PC-3 (cell line): ENCODE data around the gene BMP4. TPM values are rescaled to one million over a fixed set of nuclear protein-coding genes. Genes with fewer than 3 reads are reported as not detected.

Experiments used
- ATAC-seq: fragments of 200-7000 bp; cut with Tn5 transposase; 2 replicates; pipeline ENCODE4 v1.9.1; 2020; ENCODE audit warnings: mild to moderate bottlenecking, moderate library complexity
- BruUV-seq: library from RNA; stranded (reverse); fragments of 400-500 nt; replicated peaks from 2 replicates; lab custom pipeline; 2021; lab: Mats Ljungman, UMichigan
- CTCF ChIA-PET: fragments of 300-600 bp; sonication (Branson Sonifier 250); formaldehyde crosslinking; loops from one replicate; lab custom pipeline; 2022; ENCODE audit warnings: antibody characterized with exemption; lab: Charles Lee
- POLR2A ChIA-PET: fragments of 300-600 bp; sonication (Branson Sonifier 250); formaldehyde crosslinking; loops from one replicate; lab custom pipeline; 2022; ENCODE audit warnings: antibody characterized with exemption; ENCODE audit not compliant: unreplicated experiment; lab: Charles Lee
- DNase-seq: peaks from one replicate; pipeline ENCODE4 v3.0.0-alpha.2; 2015
- H2AFZ ChIP-seq: fragments of 300-600 bp; sonication (generic); 2 replicates; pipeline ENCODE4 v1.6.0; 2016; ENCODE audit warnings: antibody characterized with exemption, low read length
- H3F3A ChIP-seq: fragments of 300-600 bp; sonication (generic); one replicate; pipeline ENCODE4 v1.6.0; 2017; ENCODE audit warnings: antibody characterized with exemption, low read length, control low read depth, mild to moderate bottlenecking; ENCODE audit not compliant: unreplicated experiment
- H3K27ac ChIP-seq: fragments of 300-600 bp; sonication (generic); 2 replicates; pipeline ENCODE4 v1.5.1; 2016; ENCODE audit warnings: mild to moderate bottlenecking, low read length
- H3K27me3 ChIP-seq: fragments of 300-600 bp; sonication (generic); 2 replicates; pipeline ENCODE4 v1.6.1; 2016; ENCODE audit warnings: low read length, mixed read lengths
- H3K36me3 ChIP-seq: fragments of 300-600 bp; sonication (generic); 2 replicates; pipeline ENCODE4 v1.6.1; 2016; ENCODE audit warnings: low read depth, mixed run types, low read length, mixed read lengths
- H3K4me1 ChIP-seq: fragments of 300-600 bp; sonication (generic); 2 replicates; pipeline ENCODE4 v1.5.1; 2016; ENCODE audit warnings: low read length; ENCODE audit not compliant: insufficient read depth
- H3K4me2 ChIP-seq: fragments of 300-600 bp; sonication (generic); 2 replicates; pipeline ENCODE4 v1.6.0; 2016; ENCODE audit warnings: low read length
- H3K4me3 ChIP-seq: fragments of 300-600 bp; sonication (generic); 2 replicates; pipeline ENCODE4 v1.5.1; 2016; ENCODE audit warnings: mild to moderate bottlenecking, low read length, mixed read lengths
- H3K79me2 ChIP-seq: fragments of 300-600 bp; sonication (generic); 2 replicates; pipeline ENCODE4 v1.6.1; 2017; ENCODE audit warnings: low read length, mixed read lengths
- H3K9ac ChIP-seq: fragments of 300-600 bp; sonication (generic); 2 replicates; pipeline ENCODE4 v1.6.0; 2016; ENCODE audit warnings: mild to moderate bottlenecking, low read length
- H3K9me2 ChIP-seq: fragments of 300-600 bp; sonication (generic); replicated peaks from 2 replicates; pipeline ENCODE4 v1.6.1; 2016; ENCODE audit warnings: mixed run types, low read length, mixed read lengths
- H3K9me3 ChIP-seq: fragments of 300-600 bp; sonication (generic); 2 replicates; pipeline ENCODE4 v1.6.1; 2016; ENCODE audit warnings: low read length, mixed read lengths
- H4K20me1 ChIP-seq: fragments of 300-600 bp; sonication (generic); 2 replicates; pipeline ENCODE4 v1.6.1; 2016; ENCODE audit warnings: low read length, mixed read lengths
- EZH2 ChIP-seq: fragments of 300-600 bp; sonication (generic); IDR thresholded peaks from one replicate; pipeline ENCODE4 v1.6.1; 2017; ENCODE audit warnings: antibody characterized with exemption, mild to moderate bottlenecking, low read length; ENCODE audit not compliant: unreplicated experiment
- EZH2phosphoT487 ChIP-seq: fragments of 300-600 bp; sonication (generic); IDR thresholded peaks from 2 replicates; pipeline ENCODE4 v1.6.1; 2018; ENCODE audit warnings: mild to moderate bottlenecking, antibody characterized with exemption, low read length, borderline replicate concordance
- intact Hi-C: fragments of 100-400 bp; cut with micrococcal nuclease; formaldehyde crosslinking; loops from 2 replicates; pipeline ENCODE4 v1.9.0; 2023
- total RNA-seq: library from RNA; depleted of rRNA; stranded (reverse); fragments of >200 nt; gene quantifications from 2 replicates; pipeline ENCODE4 v1.2.3, GENCODE V29; 2014
- TF ChIP-seq, protein P1 (sequence below): fragments of 300-600 bp; sonication (generic); conservative IDR thresholded peaks from 2 replicates; pipeline ENCODE4 v1.5.1; 2017; ENCODE audit warnings: antibody characterized with exemption, low read depth, mild to moderate bottlenecking, low read length

The BMP4 gene
- total RNA-seq, 1 experiment from 2014 or later: 8.7 TPM

DNA sequence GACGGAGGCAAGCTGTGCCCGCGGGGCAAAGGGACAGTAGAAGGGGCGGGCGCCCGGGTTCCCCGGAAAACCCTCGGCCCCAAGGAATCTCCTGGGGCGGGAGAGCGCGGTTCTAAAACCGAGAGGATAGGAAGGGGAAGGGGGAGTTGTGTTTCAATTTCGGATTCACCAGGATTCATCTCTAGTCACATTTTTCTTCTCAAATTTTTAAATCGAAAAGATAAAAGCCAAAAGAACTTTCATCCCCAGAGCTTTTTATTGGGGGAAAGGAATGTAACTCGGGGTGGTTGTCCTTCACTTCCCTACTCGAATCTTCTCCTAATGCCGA lies 1.4 kb downstream of the BMP4 start:
- DNase-seq (no peak), ATAC-seq (no peak; the same call in 1 of the 2 replicates)
- Histone ChIP-seq H3F3A (no peaks in the 10 kb centered on the region), H3K36me3 (no peaks in the 10 kb centered on the region), H3K27ac (no peak overlapping the region), H3K4me2 (peak overlapping the region; percentile 91), H3K9me2 (no peaks in the 10 kb centered on the region), H3K4me3 (peak overlapping the region; percentile 91), H2AFZ (peak overlapping the region; percentile 90), H3K79me2 (peaks cover 27% of the 10 kb centered on the region), H4K20me1 (no peaks in the 10 kb centered on the region), H3K27me3 (no peaks in the 10 kb centered on the region), H3K9ac (peak overlapping the region; percentile 57), H3K9me3 (no peaks in the 10 kb centered on the region), H3K4me1 (0 out of 2 replicates have a peak, but pooled peaks cover 4% of the 10 kb centered on the region)
- intact Hi-C loops: loop anchor here (10.0 kb wide), 1 partner anchor 520 kb away; no protein-coding TSS in a partner anchor
- TF ChIP-seq EZH2phosphoT487: no peak
- TF ChIP-seq, protein P1, sequence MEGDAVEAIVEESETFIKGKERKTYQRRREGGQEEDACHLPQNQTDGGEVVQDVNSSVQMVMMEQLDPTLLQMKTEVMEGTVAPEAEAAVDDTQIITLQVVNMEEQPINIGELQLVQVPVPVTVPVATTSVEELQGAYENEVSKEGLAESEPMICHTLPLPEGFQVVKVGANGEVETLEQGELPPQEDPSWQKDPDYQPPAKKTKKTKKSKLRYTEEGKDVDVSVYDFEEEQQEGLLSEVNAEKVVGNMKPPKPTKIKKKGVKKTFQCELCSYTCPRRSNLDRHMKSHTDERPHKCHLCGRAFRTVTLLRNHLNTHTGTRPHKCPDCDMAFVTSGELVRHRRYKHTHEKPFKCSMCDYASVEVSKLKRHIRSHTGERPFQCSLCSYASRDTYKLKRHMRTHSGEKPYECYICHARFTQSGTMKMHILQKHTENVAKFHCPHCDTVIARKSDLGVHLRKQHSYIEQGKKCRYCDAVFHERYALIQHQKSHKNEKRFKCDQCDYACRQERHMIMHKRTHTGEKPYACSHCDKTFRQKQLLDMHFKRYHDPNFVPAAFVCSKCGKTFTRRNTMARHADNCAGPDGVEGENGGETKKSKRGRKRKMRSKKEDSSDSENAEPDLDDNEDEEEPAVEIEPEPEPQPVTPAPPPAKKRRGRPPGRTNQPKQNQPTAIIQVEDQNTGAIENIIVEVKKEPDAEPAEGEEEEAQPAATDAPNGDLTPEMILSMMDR: no peak
- TF ChIP-seq EZH2: no peak
- POLR2A ChIA-PET: interaction anchor here (0.6 kb wide), 2 partner anchors 17 to 1117 kb away, joined by 3 to 4 read pairs; no protein-coding TSS in a partner anchor
- CTCF ChIA-PET: no interaction called here
- no TSS peak for BruUV-seq

DNA sequence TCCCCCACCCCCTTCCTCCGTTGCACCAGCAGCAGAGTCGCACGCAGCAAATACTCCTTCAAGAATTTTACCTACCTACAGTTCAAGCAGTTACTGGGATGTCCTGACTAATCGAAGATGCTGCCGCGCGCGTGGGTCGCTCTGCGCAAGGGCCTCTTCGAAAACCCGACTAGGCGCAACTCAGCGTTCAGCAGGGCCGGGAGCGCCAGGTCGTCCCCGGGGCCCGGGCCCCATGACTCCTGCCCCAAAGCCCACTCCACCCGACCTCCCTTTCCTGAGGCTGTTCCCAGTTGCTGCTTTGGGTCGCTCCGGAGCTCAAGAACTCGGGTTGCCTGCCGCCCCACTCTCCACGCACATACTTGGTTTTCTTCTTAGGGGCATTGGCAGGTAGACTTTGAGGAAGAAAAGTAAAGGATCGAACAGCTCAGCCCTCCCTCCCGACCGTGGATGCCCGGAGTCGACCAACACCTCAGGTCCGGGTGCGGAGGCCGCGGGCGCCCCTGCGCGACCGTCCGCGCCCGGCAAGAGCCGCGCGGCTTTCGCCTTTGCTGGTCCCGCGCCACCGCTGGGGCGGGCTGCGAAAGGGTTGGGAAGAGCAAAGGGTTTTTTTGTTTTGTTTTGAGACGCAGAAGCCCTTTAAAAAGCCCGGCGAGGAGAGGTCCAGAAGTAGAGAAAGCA lies 1.9 kb downstream of the BMP4 start:
- H3K9ac ChIP-seq: peak overlapping the region; percentile 57
- TF ChIP-seq, protein P1: peak; percentile 49
- no peak for TF ChIP-seq EZH2phosphoT487
- DNase-seq: peak; percentile 44
- H3K79me2 ChIP-seq: peaks cover 27% of the 10 kb centered on the region
- H3K4me1 ChIP-seq: 0 out of 2 replicates have a peak, but pooled peaks cover 4% of the 10 kb centered on the region
- intact Hi-C loops: loop anchor here (1.0 to 10.0 kb wide), 7 partner anchors 153 to 520 kb away; no protein-coding TSS in a partner anchor
- H2AFZ ChIP-seq: peak overlapping the region; percentile 90
- ChIA-PET POLR2A (interaction anchor here (0.5 to 1.7 kb wide), 8 partner anchors 16 to 1117 kb away, joined by 3 to 9 read pairs (median 4); no protein-coding TSS in a partner anchor), CTCF (interaction anchor here (1.3 to 1.4 kb wide), 2 partner anchors 290 to 374 kb away, joined by 3 to 5 read pairs; no protein-coding TSS in a partner anchor)
- H3K36me3 ChIP-seq: no peaks in the 10 kb centered on the region
- no peaks in the 10 kb centered on the region for H3K9me2 ChIP-seq
- H3K4me3 ChIP-seq: peak overlapping the region; percentile 91
- no peaks in the 10 kb centered on the region for H3K27me3 ChIP-seq
- peak; percentile 9 for ATAC-seq
- BruUV-seq: TSS peak; percentile 49
- H3K27ac ChIP-seq: no peak overlapping the region
- H3K9me3 ChIP-seq: no peaks in the 10 kb centered on the region
- peak overlapping the region; percentile 91 for H3K4me2 ChIP-seq
- no peaks in the 10 kb centered on the region for H4K20me1 ChIP-seq
- no peaks in the 10 kb centered on the region for H3F3A ChIP-seq
